ENCODE data around the gene PAN3.

PAN3 gene

GRCh38 chr13:28337166-28338005 is 199.0 kb downstream of the PAN3 start:
- TF ChIP-seq ZNF565 (CRISPR knock-in tag; conservative IDR thresholded peaks at IDR 0.05; ENCODE audit: low read depth), result no peak
- TF ChIP-seq PPARA (CRISPR knock-in tag; IDR thresholded peaks at IDR 0.05; ENCODE audit: borderline replicate concordance), result no peak
- TF ChIP-seq ZC3H10 (CRISPR knock-in tag; IDR thresholded peaks at IDR 0.05), result no peak
- TF ChIP-seq ARNTL (CRISPR knock-in tag; IDR thresholded peaks at IDR 0.05; ENCODE audit: borderline replicate concordance, low read depth), result no peak
- no peak for TF ChIP-seq SNAI2 (CRISPR knock-in tag; IDR thresholded peaks at IDR 0.05)
- no peak for TF ChIP-seq CSDC2 (CRISPR knock-in tag; IDR thresholded peaks at IDR 0.05)
- no peak for TF ChIP-seq POU6F1 (CRISPR knock-in tag; IDR thresholded peaks at IDR 0.05; ENCODE audit: borderline replicate concordance, low read depth)
- no peak for TF ChIP-seq TOX (CRISPR knock-in tag; IDR thresholded peaks at IDR 0.05; ENCODE audit: borderline replicate concordance)
- TF ChIP-seq ESRRG (CRISPR knock-in tag; IDR thresholded peaks at IDR 0.05), result no peak
- no peak for TF ChIP-seq ISL1 (CRISPR knock-in tag; IDR thresholded peaks at IDR 0.05)
- no peak for TF ChIP-seq TCF4 (CRISPR knock-in tag; IDR thresholded peaks at IDR 0.05; ENCODE audit: borderline replicate concordance)
- no peak for TF ChIP-seq ZFP30 (CRISPR knock-in tag; IDR thresholded peaks at IDR 0.05)
- no peak for TF ChIP-seq CREB5 (CRISPR knock-in tag; IDR thresholded peaks at IDR 0.05; ENCODE audit: low read depth)
- TF ChIP-seq ZNF70 (CRISPR knock-in tag; IDR thresholded peaks at IDR 0.05), result no peak
- TF ChIP-seq TSHZ2 (CRISPR knock-in tag; IDR thresholded peaks at IDR 0.05), result no peak
- no peak for TF ChIP-seq ZNF8 (CRISPR knock-in tag; IDR thresholded peaks at IDR 0.05)

GRCh38 chr13:28338006-28338574 is 199.7 kb downstream of the PAN3 start:
- ATAC-seq, result peak; percentile 21; the same call in 2 of the 3 replicates
- no peak for TF ChIP-seq ISL1 (CRISPR knock-in tag; IDR thresholded peaks at IDR 0.05)
- TF ChIP-seq TCF4 (CRISPR knock-in tag; IDR thresholded peaks at IDR 0.05; ENCODE audit: borderline replicate concordance), result no peak
- TF ChIP-seq CSRNP3 (CRISPR knock-in tag; IDR thresholded peaks at IDR 0.05), result no peak

More at GRCh38 chr13:28337166-28338005, 199.0 kb downstream of the PAN3 start:
- ATAC-seq, result peak; percentile 62

- TF ChIP-seq ZNF565 (CRISPR knock-in tag; conservative IDR thresholded peaks at IDR 0.05; ENCODE audit: low read depth) (no peak), POU6F1 (CRISPR knock-in tag; IDR thresholded peaks at IDR 0.05; ENCODE audit: borderline replicate concordance, low read depth) (no peak), ZFP3 (CRISPR knock-in tag; IDR thresholded peaks at IDR 0.05) (no peak), PATZ1 (CRISPR knock-in tag; IDR thresholded peaks at IDR 0.05; ENCODE audit: borderline replicate concordance) (no peak), CSDC2 (CRISPR knock-in tag; IDR thresholded peaks at IDR 0.05) (no peak), ESRRG (CRISPR knock-in tag; IDR thresholded peaks at IDR 0.05) (no peak)
- ATAC-seq, result no peak
Measured at GRCh38 chr13:28338742-28339141, 200.4 kb downstream of the PAN3 start.

Data from SK-N-SH treated with all-trans-retinoic acid at 6 μM for 48 hours (cell line).